Esophagus squamous epithelium (tissue), 5 donors: ENCODE results near the gene GRID2IP. TPM values are rescaled to one million over a fixed set of nuclear protein-coding genes. Genes with fewer than 3 reads are reported as not detected.

ENCODE experiments used
- DNase-seq: peaks from one replicate; lab custom pipeline; 2025; lab: John Stamatoyannopoulos, UW
- H3K27ac ChIP-seq, 4 donors: fragments of 200-600 bp; sonication (generic); one replicate each; pipeline ENCODE4 v1.5.1; 2016 to 2019; ENCODE audit warnings: mild to moderate bottlenecking in 1 of 4
- H3K27me3 ChIP-seq, 4 donors: fragments of 200-600 bp; sonication (generic); 1 replicate in 3 of 4; 2 replicates in 1 of 4; pipeline versions ENCODE4 v1.5.1 to v1.6.0; 2017 to 2021; ENCODE audit warnings: antibody characterized with exemption in 1 of 4
- H3K36me3 ChIP-seq, 3 donors: fragments of 200-600 bp; sonication (generic); one replicate each; pipeline ENCODE4 v1.5.1; 2016 to 2019
- H3K4me1 ChIP-seq, 3 donors: fragments of 200-600 bp; sonication (generic); one replicate each; pipeline ENCODE4 v1.5.1; 2017 to 2019
- H3K4me3 ChIP-seq, 4 donors: fragments of 200-600 bp; sonication (generic); 1 replicate in 3 of 4; 2 replicates in 1 of 4; pipeline ENCODE4 v1.5.1; 2016 to 2019; ENCODE audit warnings: mild to moderate bottlenecking in 2 of 4, moderate library complexity in 1 of 4
- H3K9me3 ChIP-seq, 3 donors: fragments of 200-600 bp; sonication (generic); one replicate each; pipeline ENCODE4 v1.5.1; 2016 to 2019
- CTCF ChIP-seq, 6 experiments: fragments of 450-650 bp in 4 of 6; fragments of 200-600 bp in 2 of 6; sonication (generic) in 2 of 6; IDR thresholded peaks; one replicate each; pipeline ENCODE4 v1.5.1; 2016 to 2019; ENCODE audit warnings: antibody characterized with exemption in 6 of 6, mild to moderate bottlenecking in 4 of 6, moderate library complexity in 4 of 6
- POLR2A ChIP-seq, 4 donors: fragments of 450-650 bp; IDR thresholded peaks; one replicate each; pipeline ENCODE4 v1.6.1; 2017; ENCODE audit warnings: antibody characterized with exemption in 4 of 4, mild to moderate bottlenecking in 4 of 4, moderate library complexity in 3 of 4
- WGBS, 2 donors: methylation state at CpG; one replicate each; pipeline ENCODE4 v1.1.5; 2018; 5-methylcytosine and 5-hydroxymethylcytosine counted together
- intact Hi-C: fragments of 100-400 bp; cut with DNase I; formaldehyde crosslinking; loops from one replicate; pipeline ENCODE4 v1.15.0; 2022
- total RNA-seq, 4 donors: library from RNA; depleted of rRNA; stranded (reverse); fragments of >200 nt; gene quantifications; one replicate each; pipeline ENCODE4 v1.1.0, GENCODE V29; 2016
- donor health status: DM: yes; HTN: yes; CAD: no.

The GRID2IP gene
- total RNA-seq, 4 donors from 2014 or later: 0.38 to 1.1 (median 0.44) TPM; not detected in 1

- Histone ChIP-seq H3K36me3 (no peaks in the 10 kb centered on the region), H3K27me3 (no peaks in the 10 kb centered on the region), H3K27ac (no peak overlapping the region), H3K9me3 (no peaks in the 10 kb centered on the region), H3K4me3 (no peak overlapping the region), H3K4me1 (no peaks in the 10 kb centered on the region)
- DNase-seq: no peak
- intact Hi-C loops: no loop called here
- WGBS, 2 donors: 95% methylated on average over 4 to 8 of the region's 26 CpGs
- TF ChIP-seq CTCF (IDR thresholded peaks at IDR 0.05) (no peak), POLR2A (IDR thresholded peaks at IDR 0.05) (no peak)
Measured at GRCh38 chr7:6510476-6511133, 40.7 kb downstream of the GRID2IP start.

- no peak for DNase-seq
- Histone ChIP-seq H3K27me3 (no peaks in the 10 kb centered on the region), H3K4me1 (peaks cover 6 to 9% (median 7%) of the 10 kb centered on the region in 3 donors), H3K36me3 (no peaks in the 10 kb centered on the region), H3K4me3 (no peak overlapping the region), H3K9me3 (no peaks in the 10 kb centered on the region), H3K27ac (no peak overlapping the region)
- intact Hi-C loops: no loop called here
- TF ChIP-seq CTCF (IDR thresholded peaks at IDR 0.05) (no peak), POLR2A (IDR thresholded peaks at IDR 0.05) (no peak)
- 85 to 96% methylated on average over 4 to 6 of the region's 24 CpGs for WGBS, 2 donors
Measured at GRCh38 chr7:6508950-6509349, 42.3 kb downstream of the GRID2IP start.

GRCh38 chr7:6508539-6508938 lies 42.7 kb downstream of the GRID2IP start:
- intact Hi-C loops: no loop called here
- no peaks in the 10 kb centered on the region for H3K9me3 ChIP-seq
- no peak overlapping the region for H3K4me3 ChIP-seq
- DNase-seq: no peak
- H3K4me1 ChIP-seq: peaks cover 6 to 9% (median 7%) of the 10 kb centered on the region in 3 donors
- H3K36me3 ChIP-seq: no peaks in the 10 kb centered on the region
- TF ChIP-seq POLR2A (IDR thresholded peaks at IDR 0.05) (no peak), CTCF (IDR thresholded peaks at IDR 0.05) (no peak)
- no peak overlapping the region for H3K27ac ChIP-seq
- 89 to 93% methylated on average over 2 to 6 of the region's 6 CpGs for WGBS, 2 donors
- no peaks in the 10 kb centered on the region for H3K27me3 ChIP-seq

- no peaks in the 10 kb centered on the region for H3K27me3 ChIP-seq
- 100% methylated on average over 1 of the region's 16 CpGs; no CpG with 5 or more reads in 1 of the 2 donors for WGBS, 2 donors
- DNase-seq: no peak
- no peak overlapping the region for H3K4me3 ChIP-seq
- H3K36me3 ChIP-seq: no peaks in the 10 kb centered on the region
- peaks cover 7 to 15% (median 11%) of the 10 kb centered on the region in 3 donors for H3K4me1 ChIP-seq
- TF ChIP-seq POLR2A (IDR thresholded peaks at IDR 0.05) (no peak), CTCF (IDR thresholded peaks at IDR 0.05) (no peak)
- H3K27ac ChIP-seq: no peak overlapping the region
- no peaks in the 10 kb centered on the region for H3K9me3 ChIP-seq
- intact Hi-C loops: no loop called here
Measured at GRCh38 chr7:6507906-6508305, 43.4 kb downstream of the GRID2IP start.

GRCh38 chr7:6505685-6506559 lies 45.3 kb downstream of the GRID2IP start:
- Histone ChIP-seq H3K4me3 (no peak overlapping the region), H3K27ac (no peak overlapping the region), H3K4me1 (peaks cover 7 to 20% (median 11%) of the 10 kb centered on the region in 3 donors), H3K36me3 (no peaks in the 10 kb centered on the region), H3K27me3 (no peaks in the 10 kb centered on the region), H3K9me3 (no peaks in the 10 kb centered on the region)
- intact Hi-C loops: no loop called here
- no peak for DNase-seq
- 63 to 74% methylated on average over 10 to 11 of the region's 20 CpGs for WGBS, 2 donors
- TF ChIP-seq POLR2A (IDR thresholded peaks at IDR 0.05) (no peak), CTCF (IDR thresholded peaks at IDR 0.05) (no peak)
